D341Med (cell line): ENCODE results near the gene CENPX.
"Not testable (repeated sequence)": the region's sequence is repeated elsewhere in the genome, so short reads cannot be mapped to it uniquely, and the experiment has no call there.

Source experiments
- DNase-seq: peaks from one replicate; pipeline ENCODE4 v3.0.0; 2012; ENCODE audit warnings: low spot score

CENPX gene

DNA sequence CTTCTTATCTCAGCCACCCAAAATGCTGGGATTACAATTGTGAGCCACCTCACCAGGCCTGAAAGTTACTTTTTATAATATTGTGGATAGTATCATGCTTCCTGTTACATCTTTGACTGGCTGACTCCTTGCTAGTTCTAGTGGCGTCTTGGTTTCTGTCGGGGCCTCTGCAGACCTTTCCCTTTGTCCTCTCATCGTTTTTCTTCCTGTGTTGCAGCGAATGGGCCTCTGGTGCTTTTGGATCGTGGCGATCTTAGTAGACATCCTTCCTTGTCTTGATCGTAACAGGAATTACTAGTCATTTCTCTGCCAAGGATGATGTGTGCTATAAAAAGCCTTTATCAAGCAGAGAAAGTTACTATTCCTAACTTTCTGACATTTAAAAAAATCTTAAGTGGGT, 24.5 kb downstream of the CENPX start:
- no peak for DNase-seq

DNA sequence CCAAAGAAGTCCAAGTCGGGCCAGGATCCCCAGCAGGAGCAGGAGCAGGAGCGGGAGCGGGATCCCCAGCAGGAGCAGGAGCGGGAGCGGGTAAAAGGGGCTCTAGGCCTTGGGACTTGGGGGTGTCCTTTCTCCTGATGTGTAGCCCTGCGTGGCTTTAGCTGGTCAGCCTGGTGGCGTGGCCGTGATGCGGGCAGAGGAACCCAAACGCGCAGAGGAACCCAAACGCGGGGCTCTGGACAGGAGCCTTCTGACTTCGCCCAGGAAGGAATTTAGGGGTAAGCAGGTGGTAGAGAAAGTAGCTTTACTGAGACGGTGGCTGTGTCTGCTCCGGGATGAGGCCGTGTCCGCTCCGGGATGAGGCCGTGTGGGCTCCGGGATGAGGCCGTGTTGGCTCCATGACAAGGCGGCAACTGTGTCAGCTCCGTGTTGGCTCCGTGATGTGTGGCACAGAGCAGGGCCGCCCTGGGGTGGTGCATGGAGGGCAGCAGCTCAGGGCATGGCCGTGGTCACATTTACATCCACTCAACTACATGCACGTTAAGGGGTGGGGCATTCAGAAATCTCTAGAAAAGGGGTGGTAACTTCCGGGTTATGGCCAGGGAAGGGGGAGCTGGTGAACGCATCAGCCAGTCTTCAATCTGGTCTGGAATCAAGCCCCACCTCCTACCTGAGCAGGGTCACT, 25.8 kb downstream of the CENPX start:
- DNase-seq: no peak

DNA sequence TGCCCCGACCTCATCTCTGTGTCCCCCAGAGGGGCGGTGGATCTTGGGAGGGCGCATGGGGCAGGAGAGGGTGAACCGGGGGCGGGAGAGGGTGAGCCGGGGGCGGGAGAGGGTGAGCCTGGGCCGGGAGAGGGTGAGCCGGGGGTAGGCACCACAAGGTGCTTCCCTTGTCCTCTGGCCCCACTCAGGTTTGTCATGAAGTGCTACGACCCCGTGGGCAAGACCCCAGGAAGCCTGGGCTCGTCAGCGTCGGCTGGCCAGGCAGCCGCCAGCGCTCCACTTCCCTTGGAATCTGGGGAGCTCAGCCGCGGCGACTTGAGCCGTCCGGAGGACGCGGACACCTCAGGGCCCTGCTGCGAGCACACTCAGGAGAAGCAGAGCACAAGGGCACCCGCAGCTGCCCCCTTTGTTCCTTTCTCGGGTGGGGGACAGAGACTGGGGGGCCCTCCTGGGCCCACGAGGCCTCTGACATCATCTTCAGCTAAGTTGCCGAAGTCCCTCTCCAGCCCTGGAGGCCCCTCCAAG, 26.4 kb downstream of the CENPX start:
- DNase-seq: no peak

DNA sequence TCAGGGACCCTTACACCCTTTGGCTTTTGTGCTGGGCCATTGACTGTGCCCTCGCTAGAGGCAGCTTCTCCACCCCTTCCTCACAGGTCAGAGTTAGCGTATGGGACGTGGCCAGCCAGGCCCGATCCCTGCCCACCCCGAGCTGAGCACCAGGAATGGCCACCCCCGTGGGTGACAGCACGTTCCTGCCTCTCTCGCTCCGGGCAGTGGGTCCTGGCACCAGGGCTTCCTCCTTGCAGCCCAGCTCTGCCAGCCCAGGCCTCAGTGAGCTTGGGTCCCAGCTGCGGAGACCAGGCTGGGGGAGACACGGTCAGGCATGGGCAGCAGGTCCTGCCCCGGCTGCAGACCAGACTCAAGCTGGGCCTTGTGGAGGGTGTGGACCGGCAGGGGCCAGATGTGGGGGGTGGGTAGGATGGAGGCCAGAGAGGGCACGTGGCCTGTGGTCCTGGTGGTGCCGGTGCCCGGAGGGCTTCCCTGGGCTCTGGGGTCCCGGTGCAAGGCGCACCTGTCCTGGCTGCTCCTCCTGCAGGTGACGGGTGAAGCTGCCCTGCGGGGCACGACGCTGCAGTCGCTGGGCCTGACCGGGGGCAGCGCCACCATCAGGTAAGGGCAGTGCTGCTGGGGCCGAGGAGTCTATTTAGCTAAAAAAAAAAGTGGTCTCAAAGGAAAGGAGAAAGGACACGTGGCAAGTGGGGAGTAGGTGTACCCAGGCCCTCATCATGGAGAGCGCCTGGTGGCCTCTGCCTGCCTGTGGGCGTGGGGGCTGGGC, 27.0 kb downstream of the CENPX start:
- no peak for DNase-seq

DNA sequence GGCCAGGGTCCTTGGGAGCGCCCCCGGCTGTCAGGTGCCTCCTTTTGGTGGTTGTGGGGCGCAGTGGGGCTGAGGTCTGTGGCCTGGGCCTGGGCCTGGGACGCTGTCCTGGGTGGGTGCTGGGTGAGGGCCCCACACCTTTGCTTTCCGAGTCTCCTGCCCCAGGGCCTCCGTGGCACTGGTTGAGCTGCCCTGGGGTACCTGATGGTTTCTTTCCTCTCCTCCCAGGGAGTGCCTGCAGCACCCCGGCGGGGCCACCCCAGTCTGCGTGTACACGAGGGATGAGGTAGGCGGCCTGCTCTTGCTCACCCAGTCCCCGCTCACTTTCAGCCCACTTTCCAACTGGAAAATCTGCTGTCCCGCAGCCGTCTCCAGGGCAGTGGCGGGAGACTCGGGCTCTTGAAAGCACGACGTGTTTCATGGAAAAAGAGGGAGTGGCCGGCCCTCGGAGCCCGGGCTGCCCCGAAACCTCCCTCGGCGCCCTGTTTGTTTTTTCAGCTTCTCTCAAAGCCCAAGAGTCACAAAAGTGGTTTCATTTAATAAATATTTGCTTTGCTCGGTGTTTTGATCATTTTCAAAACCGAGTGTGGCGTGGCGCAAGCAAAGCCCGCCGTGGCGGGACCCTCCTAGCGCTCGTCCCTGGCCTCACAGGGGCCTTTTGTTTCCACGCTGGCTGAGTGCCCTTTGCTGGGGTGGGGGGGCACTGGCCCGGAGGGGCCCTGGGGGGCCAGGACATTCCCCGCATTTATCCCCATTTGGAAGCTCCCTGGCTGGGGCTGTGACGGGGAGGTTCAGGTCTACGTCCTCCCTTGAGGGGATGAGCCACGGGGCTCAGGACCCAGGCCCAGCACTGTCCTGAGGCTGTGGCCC, 27.9 kb downstream of the CENPX start:
- DNase-seq: no peak

DNA sequence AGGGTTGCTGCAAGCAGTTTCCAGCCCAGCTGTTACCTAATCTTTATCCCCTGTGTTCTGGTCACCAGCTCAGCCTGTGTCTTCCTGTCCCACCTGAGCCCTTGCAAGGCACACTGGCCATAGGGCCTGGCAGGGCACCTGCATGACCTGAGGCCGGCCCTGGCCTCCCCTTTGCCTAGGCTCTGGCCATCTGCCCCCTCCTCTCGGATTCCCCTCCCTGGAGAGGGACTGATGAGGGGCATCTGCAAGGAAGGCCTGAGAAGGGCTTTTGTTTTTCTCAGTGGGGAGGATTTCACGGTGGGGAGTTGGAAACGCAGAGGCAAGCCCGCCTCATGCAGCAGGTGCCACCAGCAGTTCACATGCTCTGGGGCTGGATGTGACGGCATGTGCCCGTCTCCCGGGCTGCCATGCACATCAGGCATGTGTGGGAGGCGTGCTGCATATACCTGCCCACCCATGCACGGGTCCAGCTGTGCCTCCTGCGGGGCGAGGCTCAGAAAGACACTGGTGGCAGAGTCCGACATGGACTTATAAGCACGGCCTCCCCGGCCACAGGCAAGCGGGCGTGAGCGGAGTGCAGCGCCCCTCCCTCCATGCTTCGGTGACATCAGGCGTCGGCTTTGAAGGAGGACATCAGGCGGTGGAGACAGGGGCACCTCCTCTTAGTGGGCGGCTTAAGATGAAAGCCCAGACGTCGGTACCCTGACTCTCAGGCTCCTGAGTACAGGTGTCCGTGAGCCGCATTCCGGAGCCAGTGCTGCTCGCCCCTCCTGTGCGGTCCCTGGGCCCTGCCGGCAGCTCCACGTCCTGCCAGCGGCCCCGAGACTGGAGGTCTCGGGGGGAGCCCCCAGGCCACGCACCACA, 28.7 kb downstream of the CENPX start:
- no peak for DNase-seq

DNA sequence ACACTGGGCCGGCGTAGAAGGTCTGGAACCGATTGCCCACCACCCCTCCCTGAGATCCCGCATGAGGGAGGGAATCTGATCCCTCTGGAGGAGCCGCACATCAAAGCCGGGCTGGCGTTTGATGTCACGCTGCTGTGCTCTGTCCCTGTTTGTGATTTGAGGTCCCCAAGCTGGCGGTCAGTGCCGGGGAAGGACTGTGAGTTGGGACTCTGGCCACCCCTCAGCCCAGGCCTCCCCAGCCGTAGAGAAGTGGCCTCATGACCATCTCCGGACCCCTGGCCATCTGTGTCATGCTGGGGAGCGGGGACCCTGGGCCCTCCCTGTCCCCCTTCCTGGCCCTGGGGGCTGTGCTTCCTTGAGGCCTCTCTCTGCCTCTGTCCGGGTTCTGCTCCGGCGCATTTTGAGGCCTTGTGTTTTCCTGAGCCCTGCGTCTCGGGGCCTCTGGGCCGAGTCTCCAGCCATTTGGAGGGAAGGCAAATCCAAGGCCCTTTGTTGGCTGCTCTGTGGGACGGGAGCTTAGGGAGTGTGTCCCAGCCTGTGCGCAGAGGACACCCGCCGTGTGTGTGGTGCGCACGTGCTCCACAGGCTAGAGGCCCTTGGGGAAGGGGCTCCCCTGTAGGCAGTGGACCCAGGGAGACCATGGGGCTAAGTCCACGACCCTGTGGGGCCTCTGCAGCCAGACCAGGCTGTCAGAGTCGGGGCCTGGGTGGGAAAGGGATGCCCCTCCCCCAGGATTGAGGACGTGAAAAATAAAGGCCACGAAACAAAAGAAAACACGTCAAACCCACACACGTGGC, 30.2 kb downstream of the CENPX start:
- DNase-seq: no peak

DNA sequence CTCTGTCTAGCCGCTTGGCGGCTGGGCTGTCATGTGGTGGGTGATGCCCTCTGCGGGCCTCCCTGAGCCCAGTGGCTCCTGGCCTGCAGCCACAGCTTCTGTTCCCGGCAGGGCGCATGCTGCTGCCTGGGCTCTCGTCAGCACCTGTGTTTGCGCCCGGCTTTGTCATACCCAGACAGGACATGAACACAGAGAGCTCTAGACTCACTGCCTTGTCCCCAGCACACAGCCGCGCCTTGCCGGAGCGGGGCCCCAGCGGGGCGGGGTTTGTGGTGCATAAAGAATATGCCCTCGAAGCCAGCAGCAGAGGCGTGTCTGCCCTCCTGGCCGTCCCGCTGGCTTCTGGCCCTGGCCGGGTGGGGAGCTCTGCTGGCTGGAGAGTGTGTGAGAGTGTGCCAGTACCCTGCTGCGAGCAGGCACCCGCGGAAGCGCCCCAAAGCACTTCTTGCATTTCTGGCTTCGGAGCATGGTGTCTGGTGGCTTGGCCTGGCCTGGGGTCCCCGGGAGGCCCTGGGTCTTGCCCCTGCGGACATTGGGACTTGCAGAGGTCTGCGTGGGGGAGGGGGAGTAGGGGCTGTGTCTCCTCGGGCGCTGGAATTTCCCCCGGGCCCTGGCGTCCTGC, 30.9 kb downstream of the CENPX start:
- no peak for DNase-seq

DNA sequence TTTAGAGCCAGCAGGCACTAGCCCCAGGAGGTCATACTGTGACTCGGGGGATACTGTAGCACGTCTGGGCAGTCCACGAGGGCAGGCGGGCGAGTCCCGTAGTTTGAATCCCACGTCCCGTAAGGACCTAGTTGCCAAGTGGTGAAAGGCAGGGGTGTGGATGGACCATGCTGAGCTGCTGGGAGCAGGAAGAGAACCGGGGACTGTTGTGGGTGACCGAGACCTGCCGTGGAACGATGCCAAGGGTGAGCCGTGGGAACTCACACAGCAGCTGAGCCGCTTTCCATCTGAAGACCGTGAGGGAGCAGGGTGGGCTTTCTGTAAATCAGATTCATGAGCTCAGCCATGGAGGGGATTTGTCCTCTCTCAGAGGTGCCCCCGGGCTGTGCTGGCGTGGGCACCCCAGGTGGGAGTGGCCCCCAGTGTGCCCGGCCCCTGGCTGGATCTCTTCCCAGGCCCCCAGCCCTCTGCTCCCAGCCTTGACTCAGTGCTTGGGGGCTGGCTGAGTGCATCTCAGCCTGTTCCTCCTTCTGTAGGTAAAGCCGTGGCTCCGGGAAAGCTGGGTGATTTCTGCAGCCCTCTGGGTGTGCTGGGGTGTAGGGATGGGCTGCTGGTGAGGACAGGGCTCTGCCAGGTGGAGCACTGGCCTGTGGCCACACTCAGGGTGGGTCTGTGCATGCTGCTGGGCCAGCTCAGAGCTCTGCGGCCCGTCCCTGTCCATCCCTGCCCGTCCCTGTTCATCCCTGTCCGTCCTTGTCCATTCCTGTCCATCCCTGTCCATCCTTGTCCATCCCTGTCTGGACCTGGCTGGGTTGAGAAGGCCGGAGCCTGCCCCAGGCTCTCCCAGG, 31.6 kb downstream of the CENPX start:
- no peak for DNase-seq

DNA sequence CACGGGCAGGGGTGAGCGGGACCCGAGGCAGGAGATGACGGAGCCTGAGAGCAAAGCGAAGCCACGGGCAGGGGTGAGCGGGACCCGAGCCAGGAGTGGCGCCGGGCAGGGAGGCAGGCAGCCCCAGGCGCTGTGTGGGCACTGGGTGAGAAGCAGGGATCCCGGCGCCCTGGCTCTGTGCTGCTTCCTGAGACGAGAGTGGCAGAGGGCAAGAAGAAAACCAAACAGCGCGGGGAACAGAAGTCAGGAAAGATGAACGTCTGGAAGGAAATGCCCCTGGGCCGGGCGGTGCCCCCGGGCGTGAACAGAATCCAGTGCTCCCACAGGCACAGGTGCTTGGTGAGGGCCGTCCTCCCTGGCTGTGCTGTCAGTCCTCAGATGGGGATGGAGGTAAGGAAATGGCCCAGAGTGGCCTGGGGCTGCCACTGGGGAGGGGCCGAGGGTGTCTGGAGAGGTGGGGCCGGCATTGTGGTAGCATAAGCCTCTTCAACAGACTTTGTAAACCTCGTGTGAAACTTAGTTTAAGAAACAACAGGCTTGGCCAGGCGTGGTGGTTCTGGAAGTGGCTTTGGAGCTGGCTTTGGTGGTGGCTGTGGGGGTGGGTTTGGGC, 35.4 kb downstream of the CENPX start:
- no peak for DNase-seq

DNA sequence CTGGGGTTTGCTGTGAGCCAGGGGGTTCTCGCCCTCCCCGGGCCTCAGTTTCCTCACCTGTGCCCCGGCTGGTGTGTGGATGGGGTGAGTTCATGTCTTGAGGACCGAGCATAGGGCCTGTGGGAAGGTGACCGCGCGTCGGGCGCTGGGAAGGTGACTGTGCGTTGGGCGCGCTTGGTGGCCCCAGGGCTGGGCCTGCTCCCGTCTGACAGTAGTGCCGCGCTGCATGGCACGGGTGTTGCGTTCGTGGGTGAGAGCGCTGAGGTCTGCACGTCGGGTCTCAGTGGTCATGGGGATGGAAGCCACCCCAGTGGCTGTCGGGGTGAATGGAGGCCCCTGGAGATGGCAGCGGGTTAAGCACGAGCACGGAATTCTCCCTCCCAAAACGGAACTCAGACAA, 36.1 kb downstream of the CENPX start:
- DNase-seq: no peak

DNA sequence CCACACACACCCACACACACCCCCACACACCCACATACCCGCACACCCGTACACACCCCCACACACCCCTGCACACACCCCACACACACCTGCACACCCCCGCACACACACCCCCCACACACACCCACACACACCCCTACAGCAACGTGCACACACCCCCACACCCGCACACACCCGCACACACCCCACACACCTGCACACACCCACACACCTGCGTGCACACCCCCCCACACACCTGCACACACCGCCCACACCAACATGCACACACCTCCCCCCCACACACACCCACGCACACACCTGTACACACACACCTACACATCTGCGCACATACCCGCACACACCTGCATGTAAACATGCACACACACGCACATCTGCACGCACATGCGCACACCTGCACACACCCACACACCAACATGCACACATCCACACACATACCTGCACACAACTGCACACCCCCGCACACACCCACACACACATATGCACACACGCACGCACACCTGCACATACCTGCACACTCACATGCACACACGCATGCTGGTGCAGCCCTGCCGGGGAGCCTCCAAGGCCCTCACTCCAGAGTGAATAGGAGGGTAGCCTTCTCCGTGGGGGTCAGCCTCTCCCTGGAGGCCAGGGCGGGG, 37.8 kb downstream of the CENPX start:
- no peak for DNase-seq

DNA sequence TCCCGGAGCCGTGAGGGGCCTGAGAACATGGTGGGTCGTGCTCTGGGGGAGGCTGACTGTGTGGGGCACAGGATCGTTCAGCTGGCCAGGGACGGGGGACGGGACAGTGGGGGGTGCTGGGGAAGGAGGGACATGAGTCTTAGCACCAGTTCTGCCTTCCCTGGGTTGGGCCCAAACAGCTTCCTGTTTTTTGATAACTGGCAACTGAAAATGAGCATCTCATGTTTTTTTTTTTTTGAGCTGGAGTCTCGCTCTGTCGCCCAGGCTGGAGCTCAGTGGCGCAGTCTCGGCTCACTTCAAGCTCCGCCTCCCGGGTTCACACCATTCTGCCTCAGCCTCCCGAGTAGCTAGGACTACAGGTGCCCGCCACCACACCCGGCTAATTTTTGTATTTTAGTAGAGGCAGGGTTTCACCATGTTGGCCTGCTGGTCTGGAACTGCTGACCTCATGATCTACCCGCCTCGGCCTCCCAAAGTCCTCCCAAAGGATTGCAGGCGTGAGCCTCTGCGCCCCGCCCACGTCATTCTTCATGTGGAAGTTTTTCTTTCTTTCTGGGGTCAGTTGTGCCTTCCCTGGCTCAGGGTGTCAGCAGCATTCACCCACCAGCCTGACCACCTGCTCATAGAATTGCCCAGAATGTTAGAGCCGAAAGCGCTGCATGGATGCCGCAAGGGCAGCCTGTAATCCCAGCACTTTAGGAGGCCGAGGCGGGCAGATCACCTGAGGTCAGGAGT, 38.9 kb downstream of the CENPX start:
- no peak for DNase-seq

DNA sequence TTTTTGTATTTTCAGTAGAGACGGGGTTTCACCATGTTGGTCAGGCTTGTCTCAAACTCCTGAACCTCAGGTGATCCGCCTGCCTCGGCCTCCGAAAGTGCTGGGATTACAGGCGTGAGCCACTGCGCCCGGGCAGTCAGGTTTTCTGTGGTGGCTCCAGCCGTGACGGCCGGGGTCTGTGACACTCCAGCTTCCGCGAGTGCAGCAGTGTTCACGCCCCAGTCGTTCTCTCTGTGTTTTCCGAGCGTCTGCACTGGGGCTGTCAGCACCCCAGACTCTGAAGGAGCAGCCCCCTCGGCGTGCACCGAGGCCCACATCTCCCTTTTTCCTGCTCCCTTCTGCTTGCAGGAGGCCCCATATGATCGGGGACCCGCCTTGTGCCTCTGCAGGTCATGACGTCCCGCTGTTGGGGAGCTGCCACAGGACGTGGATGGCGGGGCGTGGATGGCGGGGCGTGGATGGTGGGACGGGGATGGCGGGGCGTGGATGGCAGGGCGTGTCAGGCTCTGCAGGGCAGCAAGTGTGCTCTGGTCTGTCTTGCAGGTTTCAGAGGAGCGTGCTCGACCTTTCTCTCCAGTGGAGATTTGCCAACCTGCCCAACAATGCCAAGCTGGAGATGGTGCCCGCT, 39.6 kb downstream of the CENPX start:
- DNase-seq: no peak

DNA sequence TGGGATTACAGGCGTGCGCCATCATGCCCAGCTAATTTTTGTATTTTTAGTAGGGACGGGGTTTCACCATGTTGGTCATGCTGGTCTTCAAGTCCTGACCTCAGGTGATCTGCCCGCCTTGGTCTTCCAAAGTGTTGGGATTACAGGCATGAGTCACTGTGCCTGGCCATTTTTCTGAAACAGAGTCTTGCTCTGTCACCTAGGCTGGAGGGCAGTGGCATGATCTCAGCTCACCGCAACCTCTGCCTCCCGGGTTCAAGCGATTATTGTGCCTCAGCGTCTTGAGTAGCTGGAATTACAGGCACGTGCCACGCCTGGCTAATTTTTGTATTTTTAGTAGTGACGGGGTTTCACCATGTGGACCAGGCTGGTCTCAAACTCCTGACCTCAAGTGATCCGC, 41.2 kb downstream of the CENPX start:
- DNase-seq: not testable (repeated sequence)

DNA sequence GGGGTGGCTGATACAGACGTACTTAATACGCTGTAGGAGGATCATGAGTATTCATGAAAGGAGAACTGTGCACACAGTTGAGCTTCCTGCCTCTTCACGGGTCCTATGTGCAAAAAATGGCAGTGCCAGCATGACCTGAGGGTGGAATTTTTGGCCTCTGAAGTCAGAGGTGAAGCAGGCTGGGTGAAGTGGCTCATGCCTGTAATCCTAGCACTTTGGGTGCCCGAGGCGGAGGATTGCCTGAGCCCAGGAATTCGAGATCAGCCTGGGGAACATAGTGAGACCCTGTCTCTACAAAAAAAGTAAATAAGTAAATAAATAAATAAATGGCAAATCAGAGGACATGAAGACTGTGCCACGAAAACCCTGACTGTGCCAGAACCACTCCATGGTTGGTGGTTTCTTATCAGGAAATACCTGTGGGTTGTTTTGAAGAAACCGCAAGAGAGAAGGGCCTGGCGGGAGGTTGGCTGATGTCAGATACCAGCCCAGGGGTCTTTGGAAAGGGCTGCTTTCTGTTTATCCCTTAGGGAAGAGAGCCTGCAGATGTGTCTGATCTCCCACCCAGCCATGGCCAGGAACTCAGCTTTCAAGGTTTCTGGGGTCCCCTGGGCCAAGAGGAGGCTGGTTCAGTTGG, 41.9 kb downstream of the CENPX start:
- DNase-seq: no peak

DNA sequence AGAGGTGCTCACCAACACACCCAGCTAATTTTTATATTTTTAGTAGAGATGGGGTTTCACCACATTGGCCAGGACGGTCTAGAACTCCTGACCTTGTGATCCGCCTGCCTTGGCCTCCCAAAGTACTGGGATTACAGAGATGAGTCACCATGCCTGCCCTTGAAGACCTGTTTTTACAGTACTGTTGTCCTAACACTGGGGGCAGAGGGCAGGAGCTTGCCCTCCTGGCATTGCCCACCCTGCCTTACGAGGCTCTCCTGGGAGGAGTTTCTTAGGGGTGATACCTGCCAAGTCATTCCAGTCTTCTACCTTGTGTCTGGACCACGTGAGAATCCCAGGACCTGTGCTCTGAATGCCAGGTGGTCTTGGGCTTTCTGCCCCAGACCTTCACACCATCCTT, 42.6 kb downstream of the CENPX start:
- DNase-seq: no peak
